Esophagus muscularis mucosa (tissue), 3 donors: ENCODE data around the gene SH2D5.
"Not testable (repeated sequence)": the region's sequence is repeated elsewhere in the genome, so short reads cannot be mapped to it uniquely, and the experiment has no call there.

Experiments
- POLR2A ChIP-seq: fragments of 450-650 bp; IDR thresholded peaks from one replicate; pipeline ENCODE4 v1.6.1; 2017; ENCODE audit warnings: antibody characterized with exemption, moderate library complexity, mild to moderate bottlenecking, low read depth
- TF ChIP-seq, protein P1 (sequence below), 3 experiments: fragments of 200-600 bp in 2 of 3; fragments of 450-650 bp in 1 of 3; sonication (generic) in 2 of 3; IDR thresholded peaks; one replicate each; pipeline ENCODE4 v1.5.1; 2017 to 2019; ENCODE audit warnings: antibody characterized with exemption in 3 of 3, mild to moderate bottlenecking in 2 of 3, moderate library complexity in 1 of 3

DNA sequence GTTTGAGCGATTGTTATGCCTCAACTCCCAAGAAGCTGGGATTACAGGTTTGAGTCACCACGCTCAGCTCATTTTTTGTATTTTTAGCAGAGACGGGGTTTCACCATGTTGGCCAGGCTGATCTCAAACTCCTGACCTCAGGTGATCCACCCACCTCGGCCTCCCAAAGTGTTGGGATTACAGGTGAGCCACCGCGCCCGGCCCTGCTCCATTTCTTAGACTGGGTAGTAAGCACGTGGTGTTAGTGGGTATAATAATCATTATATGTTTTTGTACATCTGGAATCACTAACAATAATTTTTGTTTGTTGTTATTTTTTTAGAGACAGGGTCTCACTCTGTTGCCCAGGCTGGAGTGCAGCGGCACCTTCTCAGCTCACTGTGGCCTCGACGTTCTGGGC lies 58.9 kb downstream of the SH2D5 start:
- not testable (repeated sequence) for TF ChIP-seq POLR2A
- TF ChIP-seq, protein P1, sequence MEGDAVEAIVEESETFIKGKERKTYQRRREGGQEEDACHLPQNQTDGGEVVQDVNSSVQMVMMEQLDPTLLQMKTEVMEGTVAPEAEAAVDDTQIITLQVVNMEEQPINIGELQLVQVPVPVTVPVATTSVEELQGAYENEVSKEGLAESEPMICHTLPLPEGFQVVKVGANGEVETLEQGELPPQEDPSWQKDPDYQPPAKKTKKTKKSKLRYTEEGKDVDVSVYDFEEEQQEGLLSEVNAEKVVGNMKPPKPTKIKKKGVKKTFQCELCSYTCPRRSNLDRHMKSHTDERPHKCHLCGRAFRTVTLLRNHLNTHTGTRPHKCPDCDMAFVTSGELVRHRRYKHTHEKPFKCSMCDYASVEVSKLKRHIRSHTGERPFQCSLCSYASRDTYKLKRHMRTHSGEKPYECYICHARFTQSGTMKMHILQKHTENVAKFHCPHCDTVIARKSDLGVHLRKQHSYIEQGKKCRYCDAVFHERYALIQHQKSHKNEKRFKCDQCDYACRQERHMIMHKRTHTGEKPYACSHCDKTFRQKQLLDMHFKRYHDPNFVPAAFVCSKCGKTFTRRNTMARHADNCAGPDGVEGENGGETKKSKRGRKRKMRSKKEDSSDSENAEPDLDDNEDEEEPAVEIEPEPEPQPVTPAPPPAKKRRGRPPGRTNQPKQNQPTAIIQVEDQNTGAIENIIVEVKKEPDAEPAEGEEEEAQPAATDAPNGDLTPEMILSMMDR (IDR thresholded peaks at IDR 0.05): not testable (repeated sequence)
